NCI-H1417 treated with DMSO at 0.1 percent for 48 hours (cell line): ENCODE data around the gene MRPL19.
"Not testable (repeated sequence)": the region's sequence is repeated elsewhere in the genome, so short reads cannot be mapped to it uniquely, and the experiment has no call there.

ENCODE experiments used
- DNase-seq: peaks from one replicate; lab custom pipeline; 2025; lab: John Stamatoyannopoulos, UW

The MRPL19 gene

DNA sequence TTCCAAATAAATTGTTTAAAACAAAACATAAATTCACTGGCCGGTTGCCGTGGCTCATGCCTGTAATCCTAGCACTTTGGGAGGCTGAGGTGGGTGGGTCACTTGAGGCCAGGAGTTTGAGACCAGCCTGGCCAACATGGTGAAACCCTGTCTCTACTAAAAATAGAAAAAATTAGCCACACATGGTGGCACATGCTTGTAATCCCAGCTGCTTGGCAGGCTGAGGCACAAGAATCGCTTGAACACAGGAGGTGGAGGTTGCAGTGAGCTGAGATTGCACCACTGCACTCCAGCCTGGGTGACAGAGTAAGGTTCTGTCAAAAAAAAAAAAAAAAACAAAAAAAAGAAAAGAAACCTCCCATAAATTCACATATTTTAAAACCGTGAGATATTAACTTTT lies 28.8 kb downstream of the MRPL19 start:
- DNase-seq = not testable (repeated sequence)

DNA sequence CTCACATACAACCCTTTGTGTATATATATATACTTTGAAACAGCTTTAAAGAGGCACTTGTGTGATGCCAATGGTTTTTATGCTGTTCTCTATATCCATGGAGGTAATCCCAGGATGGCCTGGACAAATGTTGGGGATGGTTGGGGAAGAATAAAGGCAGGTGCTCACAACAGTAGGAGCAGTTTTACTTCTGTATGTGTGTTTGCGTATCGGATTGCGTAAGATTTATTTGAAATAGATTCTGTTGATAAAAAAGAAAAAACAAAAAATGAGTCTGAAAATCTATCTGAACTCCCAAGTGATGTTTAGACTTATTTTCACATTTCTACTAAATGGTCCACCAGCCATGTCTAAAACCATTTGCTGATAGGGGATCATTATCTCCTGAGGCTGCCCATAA lies 29.3 kb downstream of the MRPL19 start:
- DNase-seq = no peak

DNA sequence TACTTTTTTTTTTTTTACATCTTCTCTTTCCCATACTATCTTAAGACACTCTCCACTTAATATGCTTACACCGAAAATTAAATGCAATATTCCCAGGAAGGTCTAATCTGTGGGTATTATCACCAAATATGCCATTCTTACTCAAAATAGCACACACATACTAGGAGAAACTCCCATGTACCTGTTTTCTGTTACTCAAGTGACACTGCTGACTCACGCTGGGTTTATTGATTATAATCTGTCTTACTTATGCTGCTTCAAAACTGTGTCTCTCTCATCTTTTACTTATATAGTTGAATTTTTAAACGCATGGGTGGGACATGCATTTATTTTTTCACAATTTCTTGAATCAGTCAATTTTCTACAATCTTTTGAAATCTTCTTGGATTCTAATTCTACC lies 29.9 kb downstream of the MRPL19 start:
- no peak for DNase-seq

DNA sequence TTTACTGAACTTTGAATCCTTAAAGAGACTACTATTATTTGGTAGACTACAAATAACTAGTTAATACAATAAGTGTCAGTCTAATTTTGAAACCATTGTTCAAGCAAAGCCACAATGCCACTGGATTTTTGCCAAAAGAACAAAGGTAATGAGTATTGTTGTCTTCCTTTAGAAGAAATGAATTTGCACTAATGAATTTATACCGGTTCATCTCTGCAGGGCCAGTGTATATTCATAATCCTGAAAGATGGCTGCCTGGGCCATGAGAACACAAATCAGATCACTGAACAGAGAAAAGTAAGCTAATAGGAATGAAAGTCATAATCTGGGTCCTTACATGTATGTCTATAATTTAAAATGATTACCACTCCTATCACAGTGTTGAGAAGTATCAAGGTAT lies 33.0 kb downstream of the MRPL19 start:
- DNase-seq = no peak

GRCh38 chr2:75680402-75680801 lies 33.8 kb downstream of the MRPL19 start:
- no peak for DNase-seq

GRCh38 chr2:75683430-75683829 lies 36.8 kb downstream of the MRPL19 start:
- DNase-seq = not testable (repeated sequence)

- DNase-seq = no peak
These were observed 41.6 kb downstream of the MRPL19 start for GRCh38 chr2:75688196-75688595.

DNA sequence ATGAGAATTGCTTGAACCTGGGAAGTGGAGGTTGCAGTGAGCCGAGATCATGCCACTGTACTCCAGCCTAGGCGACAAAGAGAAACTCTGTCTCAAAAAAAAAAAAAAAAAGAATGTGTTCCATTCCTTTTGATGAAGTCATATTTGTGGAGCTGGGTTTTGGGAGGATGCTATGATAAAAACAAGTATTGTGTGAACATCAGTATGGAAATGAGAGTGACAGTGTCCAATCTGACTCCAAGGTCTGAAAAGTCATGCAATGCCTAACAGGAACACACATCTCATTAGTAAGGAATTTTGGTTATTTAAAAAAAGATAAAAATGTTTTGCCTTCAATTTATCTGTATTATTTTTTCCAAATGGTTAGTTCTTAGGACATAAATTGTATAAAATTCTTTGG lies 52.3 kb downstream of the MRPL19 start:
- DNase-seq = no peak

- no peak for DNase-seq
These were observed 56.0 kb downstream of the MRPL19 start for GRCh38 chr2:75702593-75702992.

DNA sequence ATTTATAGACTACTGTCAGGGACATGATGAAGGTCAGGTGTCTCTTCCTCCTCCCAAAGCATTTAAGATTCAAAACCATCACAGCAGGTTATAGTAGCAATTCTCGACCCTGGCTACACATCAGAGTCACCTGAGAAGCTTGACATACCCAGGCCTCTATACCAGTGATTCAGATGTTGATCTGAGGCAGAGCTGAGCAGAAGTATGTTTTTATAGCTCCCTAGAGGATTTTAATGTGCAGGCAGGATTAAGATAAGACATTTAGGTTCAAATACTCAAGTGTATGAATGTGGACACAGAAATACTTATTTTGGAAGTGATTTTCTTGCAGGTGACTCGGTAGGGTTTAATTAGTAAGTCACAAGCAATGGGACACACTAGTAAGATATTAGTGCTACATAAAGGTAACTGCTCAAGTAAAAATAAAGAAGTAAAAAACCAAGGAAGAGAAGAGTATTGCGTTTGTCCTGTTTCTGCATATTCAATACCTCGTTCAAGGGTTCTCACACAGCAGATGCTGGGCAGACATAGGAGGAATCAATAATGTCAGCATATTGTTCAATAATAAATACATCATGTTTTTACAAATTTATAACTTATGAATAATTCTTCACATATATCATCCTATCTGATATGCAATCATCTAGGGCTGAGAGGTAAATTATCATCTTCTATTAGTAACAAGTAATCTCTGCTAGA lies 57.2 kb downstream of the MRPL19 start:
- no peak for DNase-seq

GRCh38 chr2:75705921-75706320 lies 59.3 kb downstream of the MRPL19 start:
- DNase-seq = no peak

- DNase-seq = no peak
These were observed 61.3 kb downstream of the MRPL19 start for GRCh38 chr2:75707901-75708300.

GRCh38 chr2:75709297-75709696 lies 62.7 kb downstream of the MRPL19 start:
- no peak for DNase-seq

GRCh38 chr2:75710220-75710576 lies 63.6 kb downstream of the MRPL19 start:
- DNase-seq = no peak

GRCh38 chr2:75710577-75711253 lies 64.1 kb downstream of the MRPL19 start, which contains the start of gene GCFC2:
TSS of gene GCFC2 (minus strand) at chr2:75710915. CDS start at chr2:75710855, 60 bp downstream.
- DNase-seq = peak; percentile 61

DNA sequence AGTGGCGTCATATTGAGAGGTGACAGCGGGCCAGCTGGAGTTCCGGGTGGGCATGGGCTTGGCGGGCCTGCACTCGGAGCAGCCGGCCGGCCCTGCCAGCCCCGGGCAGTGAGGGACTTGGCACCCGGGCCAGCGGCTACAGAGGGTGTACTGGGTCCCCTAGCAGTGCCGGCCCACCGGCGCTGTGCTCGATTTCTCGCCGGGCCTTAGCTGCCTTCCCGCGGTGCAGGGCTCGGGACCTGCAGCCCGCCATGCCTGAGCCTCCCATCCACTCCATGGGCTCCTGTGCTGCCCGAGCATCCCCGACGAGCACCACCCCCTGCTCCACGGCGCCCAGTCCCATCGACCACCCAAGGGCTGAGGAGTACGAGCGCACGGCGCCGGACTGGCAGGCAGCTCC lies 65.0 kb downstream of the MRPL19 start:
- not testable (repeated sequence) for DNase-seq

DNA sequence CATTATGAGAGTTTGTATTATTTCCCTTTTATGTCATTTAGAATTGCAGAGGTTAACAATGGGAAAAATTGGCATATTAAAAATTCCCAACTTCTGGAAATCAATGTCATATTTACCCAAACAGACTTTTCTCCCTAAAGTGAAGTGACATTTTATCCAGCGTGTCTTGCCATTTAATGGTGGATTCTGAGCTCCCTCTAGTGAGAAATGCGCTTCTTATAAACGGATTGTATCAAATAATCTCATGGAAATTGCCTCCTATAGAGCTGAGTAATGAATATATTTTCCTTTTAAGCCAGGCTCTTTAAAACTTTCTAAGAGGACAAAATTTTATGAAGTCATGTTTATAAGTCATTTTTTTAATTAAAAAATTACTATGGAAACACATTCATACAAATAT lies 69.8 kb downstream of the MRPL19 start:
- DNase-seq = no peak

GRCh38 chr2:75719616-75720015 lies 73.0 kb downstream of the MRPL19 start:
- DNase-seq = no peak

DNA sequence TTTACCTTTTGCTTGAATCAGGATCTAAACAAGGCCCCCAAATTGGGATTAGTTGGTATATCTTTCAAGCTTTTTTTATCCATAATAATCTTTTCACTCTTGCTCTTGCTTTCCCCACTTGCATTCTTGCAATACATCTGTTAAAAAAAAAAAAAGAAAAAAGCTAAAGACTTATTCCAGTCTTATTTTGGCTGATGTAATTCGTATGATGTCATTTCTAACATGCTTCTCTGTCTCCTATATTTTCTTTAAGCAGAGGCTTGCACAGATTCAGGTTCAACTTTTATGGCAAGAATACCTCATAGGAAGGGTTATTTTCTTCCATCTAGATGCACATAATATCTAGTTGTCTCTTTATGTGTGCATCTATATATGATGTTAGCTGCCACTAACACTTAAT lies 73.9 kb downstream of the MRPL19 start:
- DNase-seq = no peak

DNA sequence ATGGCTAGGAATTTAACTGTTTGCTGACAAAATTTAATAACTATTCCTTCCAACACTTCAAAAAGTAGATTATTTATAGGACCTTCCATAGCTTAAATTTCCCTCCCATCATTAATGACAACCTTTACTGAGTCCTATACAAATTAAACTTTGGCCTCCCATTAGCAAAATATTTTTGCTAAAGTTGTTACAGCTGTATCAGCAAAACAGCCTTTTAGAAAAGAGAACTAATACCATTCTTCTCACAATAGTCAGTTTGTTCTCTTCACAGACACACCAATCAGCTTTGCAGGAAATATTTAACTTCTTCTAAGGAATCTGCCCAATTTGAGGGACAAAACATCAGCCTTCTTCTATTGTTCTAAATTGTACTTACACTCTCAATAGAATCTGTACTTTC lies 76.1 kb downstream of the MRPL19 start:
- DNase-seq = no peak

GRCh38 chr2:75728614-75729419 lies 82.2 kb downstream of the MRPL19 start:
- DNase-seq = no peak

DNA sequence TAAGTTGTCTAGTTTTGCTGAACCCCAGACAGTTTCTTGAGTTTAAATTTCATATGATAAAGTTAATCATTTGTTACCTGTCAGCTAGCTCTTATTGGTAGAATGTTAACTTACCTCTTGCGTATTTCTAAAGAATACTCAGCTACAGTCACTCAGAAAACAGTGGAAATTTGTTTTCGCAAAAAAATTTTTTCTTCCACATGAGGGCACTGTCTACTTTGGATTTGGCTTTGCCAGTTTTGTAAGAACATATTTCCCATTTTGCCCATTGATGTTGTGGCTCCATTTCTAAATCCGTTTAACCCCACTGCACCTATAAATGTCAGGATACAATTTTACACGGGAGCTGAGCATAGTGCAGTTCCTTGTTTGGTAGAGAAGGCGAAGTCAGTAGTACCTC lies 83.3 kb downstream of the MRPL19 start:
- no peak for DNase-seq

DNA sequence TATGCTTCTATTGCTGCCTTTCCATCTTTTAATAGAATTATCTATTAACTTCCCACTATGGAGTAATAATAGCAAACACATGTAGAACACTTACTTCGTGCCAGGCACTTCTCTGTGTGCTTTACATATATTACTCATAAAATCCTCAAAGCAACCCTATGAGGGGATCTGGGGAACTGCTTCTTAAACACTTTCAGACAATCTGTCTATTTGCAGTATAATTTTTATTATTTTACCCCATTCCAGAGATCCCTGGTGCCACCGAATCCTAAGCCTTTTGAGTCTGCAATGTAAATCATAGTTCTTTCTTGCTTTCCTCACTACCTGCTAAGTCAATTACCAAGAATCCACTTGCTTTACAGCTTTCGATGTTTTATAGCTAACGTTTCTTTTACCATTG lies 89.7 kb downstream of the MRPL19 start:
- DNase-seq = no peak
